Natural killer cell (primary cell): Measurements from ENCODE around the gene SFSWAP. TPM values are rescaled to one million over a fixed set of nuclear protein-coding genes. Genes with fewer than 3 reads are reported as not detected.

Source experiments
- ATAC-seq, 3 donors: fragments of 150-1000 bp in 2 of 3; fragments of 200-7000 bp in 1 of 3; cut with Tn5 transposase; 1 replicate in 1 of 3; 2 replicates in 2 of 3; pipeline ENCODE4 v1.10.0; 2021; ENCODE audit warnings: mild to moderate bottlenecking in 2 of 3, moderate library complexity in 2 of 3
- DNase-seq, 2 donors: peaks; one replicate each; pipeline versions ENCODE4 v3.0.0 to v3.0.0-alpha.2; 2013 to 2021; ENCODE audit warnings: mixed read lengths in 1 of 2
- H3K27ac ChIP-seq: one replicate; pipeline ENCODE4 v1.5.1; 2013; ENCODE audit warnings: mild to moderate bottlenecking, low read length
- H3K27me3 ChIP-seq: one replicate; pipeline ENCODE4 v1.6.1; 2013; ENCODE audit warnings: low read length; ENCODE audit not compliant: control insufficient read depth, insufficient read depth
- H3K36me3 ChIP-seq: one replicate; pipeline ENCODE4 v1.6.1; 2013; ENCODE audit warnings: low read length; ENCODE audit not compliant: control insufficient read depth, insufficient read depth
- H3K4me1 ChIP-seq: one replicate; pipeline ENCODE4 v1.6.1; 2013; ENCODE audit warnings: low read length; ENCODE audit not compliant: control insufficient read depth, insufficient read depth
- H3K4me3 ChIP-seq: one replicate; pipeline ENCODE4 v1.5.1; 2013; ENCODE audit warnings: low read length
- H3K9me3 ChIP-seq: one replicate; pipeline ENCODE4 v1.6.1; 2013; ENCODE audit warnings: low read length; ENCODE audit not compliant: control insufficient read depth, insufficient read depth
- H3K27ac Mint-ChIP-seq, 2 donors: one replicate each; pipeline ENCODE4 v1.8.0; 2022; ENCODE audit warnings: mild to moderate bottlenecking in 2 of 2, mixed read lengths in 2 of 2, moderate library complexity in 1 of 2
- H3K27me3 Mint-ChIP-seq, 2 donors: one replicate each; pipeline ENCODE4 v1.8.0; 2022; ENCODE audit warnings: low read depth in 2 of 2, mixed read lengths in 2 of 2
- H3K36me3 Mint-ChIP-seq: one replicate; pipeline ENCODE4 v1.8.0; 2022; ENCODE audit warnings: mixed read lengths
- H3K4me1 Mint-ChIP-seq, 2 donors: one replicate each; pipeline ENCODE4 v1.8.0; 2022; ENCODE audit warnings: mixed read lengths in 2 of 2
- H3K4me3 Mint-ChIP-seq: one replicate; pipeline ENCODE4 v1.8.0; 2022; ENCODE audit warnings: mild to moderate bottlenecking, moderate library complexity, mixed read lengths
- H3K9me3 Mint-ChIP-seq, 2 donors: one replicate each; pipeline ENCODE4 v1.8.0; 2022; ENCODE audit warnings: mixed read lengths in 2 of 2
- CTCF ChIP-seq: fragments of 200-600 bp; IDR thresholded peaks from one replicate; pipeline ENCODE4 v1.8.0; 2022; ENCODE audit warnings: antibody characterized with exemption
- WGBS: methylation state at CpG from one replicate; pipeline ENCODE4 v1.1.7; 2013; ENCODE audit warnings: missing lambda C conversion rate; ENCODE audit not compliant: insufficient coverage; 5-methylcytosine and 5-hydroxymethylcytosine counted together
- intact Hi-C: fragments of 100-400 bp; cut with micrococcal nuclease; formaldehyde crosslinking; loops from one replicate; pipeline ENCODE4 v1.14.2; 2022
- total RNA-seq, 4 donors: library from RNA; stranded (reverse); fragments of 120-200 nt in 1 of 4; gene quantifications; one replicate each; pipeline versions ENCODE4 v1.2.3 to v1.2.4, GENCODE V29; 2013 to 2022

The SFSWAP gene
- total RNA-seq, 3 donors from 2014 or later (not counting 1 experiment from before 2014, with no cell fraction given), result 99.1 to 109 (median 102) TPM

GRCh38 chr12:131799828-131800593 is 89.1 kb downstream of the SFSWAP start:
- no peak for DNase-seq
- peaks cover 11% of the 10 kb centered on the region for H3K4me1 ChIP-seq
- no peak overlapping the region for H3K4me3 ChIP-seq
- peaks cover 6 to 11% of the 10 kb centered on the region in 2 donors for H3K4me1 Mint-ChIP-seq
- H3K9me3 Mint-ChIP-seq, result no peaks in the 10 kb centered on the region
- peaks cover 41% of the 10 kb centered on the region for H3K36me3 ChIP-seq
- H3K27me3 ChIP-seq, result no peaks in the 10 kb centered on the region
- no peaks in the 10 kb centered on the region for H3K36me3 Mint-ChIP-seq
- H3K4me3 Mint-ChIP-seq, result no peak overlapping the region
- 90% methylated on average over 29 of the region's 29 CpGs for WGBS
- no peak for TF ChIP-seq CTCF
- no peaks in the 10 kb centered on the region for H3K9me3 ChIP-seq
- no peak overlapping the region for H3K27ac ChIP-seq
- ATAC-seq, result no peak
- intact Hi-C loops, result no loop called here
- no peaks in the 10 kb centered on the region for H3K27me3 Mint-ChIP-seq
- peak overlapping the region; percentile 49 to 50 for H3K27ac Mint-ChIP-seq

- H3K9me3 ChIP-seq, result no peaks in the 10 kb centered on the region
- DNase-seq, result no peak
- H3K36me3 ChIP-seq, result peaks cover 36% of the 10 kb centered on the region
- Mint-ChIP-seq H3K36me3 (no peaks in the 10 kb centered on the region), H3K4me1 (peaks cover 6 to 11% of the 10 kb centered on the region in 2 donors), H3K9me3 (no peaks in the 10 kb centered on the region), H3K4me3 (peak overlapping the region; percentile 19), H3K27me3 (no peaks in the 10 kb centered on the region), H3K27ac (peak overlapping the region; percentile 49 to 50)
- intact Hi-C loops, result no loop called here
- no peaks in the 10 kb centered on the region for H3K27me3 ChIP-seq
- no peak overlapping the region for H3K4me3 ChIP-seq
- H3K4me1 ChIP-seq, result peaks cover 11% of the 10 kb centered on the region
- peak; percentile 44 to 60 (median 59) for ATAC-seq
- TF ChIP-seq CTCF, result no peak
- 56% methylated on average over 20 of the region's 20 CpGs for WGBS
- no peak overlapping the region for H3K27ac ChIP-seq
Observed at GRCh38 chr12:131800594-131801135, 89.8 kb downstream of the SFSWAP start.

DNA sequence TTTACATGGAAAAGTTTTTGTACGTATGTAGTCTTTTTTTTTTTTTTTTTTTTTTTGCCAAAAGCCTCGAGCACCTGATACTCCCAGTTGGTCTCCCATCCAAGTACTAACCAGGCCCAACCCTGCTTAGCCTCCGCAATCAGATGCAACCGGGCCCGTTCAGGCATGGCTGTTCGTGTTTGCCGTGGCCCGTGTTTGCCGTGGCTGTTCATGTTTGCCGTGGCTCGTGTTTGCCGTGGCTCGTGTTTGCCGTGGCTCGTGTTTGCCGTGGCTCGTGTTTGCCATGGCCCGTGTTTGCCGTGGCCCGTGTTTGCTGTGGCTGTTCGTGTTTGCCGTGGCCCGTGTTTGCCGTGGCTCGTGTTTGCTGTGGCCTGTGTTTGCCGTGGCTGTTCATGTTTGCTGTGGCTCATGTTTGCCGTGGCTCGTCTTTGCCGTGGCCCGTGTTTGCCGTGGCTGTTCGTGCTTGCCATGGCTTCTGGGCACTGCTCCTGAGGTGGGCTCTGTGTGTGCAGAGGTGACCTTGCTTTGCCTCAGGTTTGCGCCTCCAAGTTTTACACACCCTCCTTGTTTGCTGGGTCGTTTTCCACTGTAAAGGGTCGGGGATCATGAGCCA is 90.5 kb downstream of the SFSWAP start:
- Histone ChIP-seq H3K4me1 (peaks cover 11% of the 10 kb centered on the region), H3K4me3 (no peak overlapping the region), H3K9me3 (no peaks in the 10 kb centered on the region), H3K27me3 (no peaks in the 10 kb centered on the region), H3K27ac (no peak overlapping the region), H3K36me3 (peaks cover 35% of the 10 kb centered on the region)
- WGBS, result 89% methylated on average over 27 of the region's 35 CpGs
- Mint-ChIP-seq H3K27ac (peak overlapping the region; percentile 49 to 50), H3K4me1 (peaks cover 6 to 7% of the 10 kb centered on the region in 2 donors), H3K27me3 (no peaks in the 10 kb centered on the region), H3K9me3 (no peaks in the 10 kb centered on the region), H3K36me3 (no peaks in the 10 kb centered on the region), H3K4me3 (peak overlapping the region; percentile 19)
- intact Hi-C loops, result no loop called here
- no peak for ATAC-seq
- no peak for DNase-seq
- TF ChIP-seq CTCF, result no peak
